ENCODE data around the gene MBP.

Gene MBP

DNA sequence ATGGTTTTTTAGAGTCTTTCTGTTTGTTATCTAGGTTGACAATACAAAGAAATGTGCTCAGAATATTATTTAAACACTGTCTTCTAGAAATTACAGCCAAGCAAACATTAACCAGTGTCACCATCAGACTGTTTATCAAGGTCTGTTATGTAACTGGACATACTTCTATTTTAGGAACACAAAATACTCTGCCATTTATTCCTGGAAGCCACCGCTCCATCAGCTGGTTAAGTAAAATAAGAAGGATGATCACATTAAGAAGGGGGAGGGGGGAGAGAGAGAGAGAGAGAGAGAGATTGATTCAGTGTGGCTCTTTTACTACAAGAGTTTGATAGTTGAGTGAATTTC is 47.9 kb downstream of the MBP start:
- WGBS, 2 experiments, result 100% methylated on average over 1 of the region's 1 CpG
- no peak overlapping the region for H3K27ac ChIP-seq (ENCODE audit: insufficient read depth, low read depth, low read length, poor library complexity, severe bottlenecking)
- peaks cover 26% of the 10 kb centered on the region for H3K27me3 ChIP-seq (ENCODE audit: control insufficient read depth, insufficient read depth, low read length, poor library complexity, severe bottlenecking)
- peaks cover 11% of the 10 kb centered on the region for H3K4me1 ChIP-seq (ENCODE audit: control insufficient read depth, insufficient read depth, low read length)
- no peak overlapping the region for H3K4me3 ChIP-seq (ENCODE audit: insufficient read depth, low read depth, low read length)
- no peaks in the 10 kb centered on the region for H3K9me3 ChIP-seq (ENCODE audit: control insufficient read depth, low read length)
- no peaks in the 10 kb centered on the region for H3K36me3 ChIP-seq (ENCODE audit: control insufficient read depth, insufficient read depth, low read length)

DNA sequence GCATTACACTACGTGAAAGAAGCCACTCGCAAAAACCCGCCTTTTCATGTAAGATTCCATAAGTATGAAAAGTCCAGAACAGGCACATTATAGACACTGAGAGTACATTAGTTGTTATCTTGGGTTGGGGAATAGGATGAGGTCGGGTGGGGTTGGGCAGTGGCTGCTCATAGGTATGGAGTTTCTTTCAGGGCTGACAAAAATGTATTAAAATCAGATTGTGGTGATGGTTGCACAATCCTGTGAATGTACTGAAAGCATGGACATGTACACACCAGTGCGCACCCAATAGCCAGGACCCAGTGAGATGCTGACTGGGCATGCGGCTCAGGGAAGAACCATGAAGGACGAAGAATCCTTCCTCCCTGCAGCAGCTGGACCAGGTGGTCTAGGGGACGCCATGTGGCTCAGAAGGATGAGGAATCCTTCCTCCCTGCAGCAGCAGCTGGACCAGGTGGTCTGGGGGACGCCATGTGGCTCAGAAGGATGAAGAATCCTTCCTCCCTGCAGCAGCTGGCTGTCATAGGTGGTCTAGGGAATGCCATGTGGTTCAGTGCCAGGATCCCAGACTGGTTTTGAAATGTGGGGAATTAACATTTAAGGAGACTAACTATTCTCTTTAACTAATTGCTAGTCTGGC is 50.1 kb downstream of the MBP start:
- peaks cover 21% of the 10 kb centered on the region for H3K27me3 ChIP-seq (ENCODE audit: control insufficient read depth, insufficient read depth, low read length, poor library complexity, severe bottlenecking)
- 89 to 92% methylated on average over 9 of the region's 9 CpGs for WGBS, 2 experiments
- no peak overlapping the region for H3K4me3 ChIP-seq (ENCODE audit: insufficient read depth, low read depth, low read length)
- H3K36me3 ChIP-seq (ENCODE audit: control insufficient read depth, insufficient read depth, low read length), result no peaks in the 10 kb centered on the region
- H3K4me1 ChIP-seq (ENCODE audit: control insufficient read depth, insufficient read depth, low read length), result peaks cover 10% of the 10 kb centered on the region
- no peak overlapping the region for H3K27ac ChIP-seq (ENCODE audit: insufficient read depth, low read depth, low read length, poor library complexity, severe bottlenecking)
- no peaks in the 10 kb centered on the region for H3K9me3 ChIP-seq (ENCODE audit: control insufficient read depth, low read length)

- Histone ChIP-seq H3K9me3 (ENCODE audit: control insufficient read depth, low read length) (no peaks in the 10 kb centered on the region), H3K36me3 (ENCODE audit: control insufficient read depth, insufficient read depth, low read length) (no peaks in the 10 kb centered on the region), H3K27ac (ENCODE audit: insufficient read depth, low read depth, low read length, poor library complexity, severe bottlenecking) (no peak overlapping the region), H3K4me1 (ENCODE audit: control insufficient read depth, insufficient read depth, low read length) (no peaks in the 10 kb centered on the region), H3K4me3 (ENCODE audit: insufficient read depth, low read depth, low read length) (no peak overlapping the region), H3K27me3 (ENCODE audit: control insufficient read depth, insufficient read depth, low read length, poor library complexity, severe bottlenecking) (peaks cover 11% of the 10 kb centered on the region)
- 94% methylated on average over 2 of the region's 2 CpGs; no CpG with 5 or more reads in 1 of the 2 experiments for WGBS, 2 experiments
These were observed 51.2 kb downstream of the MBP start for GRCh38 chr18:77081390-77081778.

GRCh38 chr18:77079954-77080682 is 52.5 kb downstream of the MBP start:
- H3K9me3 ChIP-seq (ENCODE audit: control insufficient read depth, low read length), result no peaks in the 10 kb centered on the region
- WGBS, 2 experiments, result 91 to 92% methylated on average over 12 of the region's 12 CpGs
- H3K27ac ChIP-seq (ENCODE audit: insufficient read depth, low read depth, low read length, poor library complexity, severe bottlenecking), result no peak overlapping the region
- H3K36me3 ChIP-seq (ENCODE audit: control insufficient read depth, insufficient read depth, low read length), result no peaks in the 10 kb centered on the region
- H3K27me3 ChIP-seq (ENCODE audit: control insufficient read depth, insufficient read depth, low read length, poor library complexity, severe bottlenecking), result no peaks in the 10 kb centered on the region
- H3K4me3 ChIP-seq (ENCODE audit: insufficient read depth, low read depth, low read length), result no peak overlapping the region
- H3K4me1 ChIP-seq (ENCODE audit: control insufficient read depth, insufficient read depth, low read length), result no peaks in the 10 kb centered on the region

DNA sequence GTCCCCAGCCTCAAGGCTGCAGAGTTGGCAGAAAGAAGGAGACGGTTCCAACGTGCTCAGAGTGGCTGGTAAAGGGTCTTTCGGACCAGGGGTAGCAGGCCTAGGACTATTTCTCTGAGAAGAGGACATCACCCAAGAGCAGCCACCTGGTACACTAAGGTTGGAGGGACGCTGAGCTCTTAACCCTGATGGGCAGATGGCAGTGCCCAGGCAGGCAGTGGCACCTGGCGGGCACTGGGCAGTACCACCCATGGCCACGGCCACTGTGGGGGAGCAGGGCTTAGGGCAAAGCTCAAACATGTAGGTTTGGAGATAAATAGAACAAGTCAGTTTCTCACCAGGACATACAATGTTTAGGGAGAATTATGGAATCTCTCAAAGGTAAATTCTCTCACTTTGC is 53.5 kb downstream of the MBP start:
- 85 to 87% methylated on average over 6 of the region's 6 CpGs for WGBS, 2 experiments
- H3K27ac ChIP-seq (ENCODE audit: insufficient read depth, low read depth, low read length, poor library complexity, severe bottlenecking), result no peak overlapping the region

GRCh38 chr18:77078690-77079070 is 53.9 kb downstream of the MBP start:
- Histone ChIP-seq H3K27ac (ENCODE audit: insufficient read depth, low read depth, low read length, poor library complexity, severe bottlenecking) (no peak overlapping the region), H3K9me3 (ENCODE audit: control insufficient read depth, low read length) (no peaks in the 10 kb centered on the region), H3K27me3 (ENCODE audit: control insufficient read depth, insufficient read depth, low read length, poor library complexity, severe bottlenecking) (no peaks in the 10 kb centered on the region), H3K4me3 (ENCODE audit: insufficient read depth, low read depth, low read length) (no peak overlapping the region), H3K4me1 (ENCODE audit: control insufficient read depth, insufficient read depth, low read length) (no peaks in the 10 kb centered on the region), H3K36me3 (ENCODE audit: control insufficient read depth, insufficient read depth, low read length) (no peaks in the 10 kb centered on the region)
- 88 to 92% methylated on average over 5 of the region's 5 CpGs for whole genome bisulfite sequencing, 2 experiments

More for the DNA sequence above, 53.5 kb downstream of the MBP start:
- H3K36me3 ChIP-seq (ENCODE audit: control insufficient read depth, insufficient read depth, low read length), result no peaks in the 10 kb centered on the region
- no peaks in the 10 kb centered on the region for H3K4me1 ChIP-seq (ENCODE audit: control insufficient read depth, insufficient read depth, low read length)
- no peak overlapping the region for H3K4me3 ChIP-seq (ENCODE audit: insufficient read depth, low read depth, low read length)
- H3K27me3 ChIP-seq (ENCODE audit: control insufficient read depth, insufficient read depth, low read length, poor library complexity, severe bottlenecking), result no peaks in the 10 kb centered on the region
- H3K9me3 ChIP-seq (ENCODE audit: control insufficient read depth, low read length), result no peaks in the 10 kb centered on the region

DNA sequence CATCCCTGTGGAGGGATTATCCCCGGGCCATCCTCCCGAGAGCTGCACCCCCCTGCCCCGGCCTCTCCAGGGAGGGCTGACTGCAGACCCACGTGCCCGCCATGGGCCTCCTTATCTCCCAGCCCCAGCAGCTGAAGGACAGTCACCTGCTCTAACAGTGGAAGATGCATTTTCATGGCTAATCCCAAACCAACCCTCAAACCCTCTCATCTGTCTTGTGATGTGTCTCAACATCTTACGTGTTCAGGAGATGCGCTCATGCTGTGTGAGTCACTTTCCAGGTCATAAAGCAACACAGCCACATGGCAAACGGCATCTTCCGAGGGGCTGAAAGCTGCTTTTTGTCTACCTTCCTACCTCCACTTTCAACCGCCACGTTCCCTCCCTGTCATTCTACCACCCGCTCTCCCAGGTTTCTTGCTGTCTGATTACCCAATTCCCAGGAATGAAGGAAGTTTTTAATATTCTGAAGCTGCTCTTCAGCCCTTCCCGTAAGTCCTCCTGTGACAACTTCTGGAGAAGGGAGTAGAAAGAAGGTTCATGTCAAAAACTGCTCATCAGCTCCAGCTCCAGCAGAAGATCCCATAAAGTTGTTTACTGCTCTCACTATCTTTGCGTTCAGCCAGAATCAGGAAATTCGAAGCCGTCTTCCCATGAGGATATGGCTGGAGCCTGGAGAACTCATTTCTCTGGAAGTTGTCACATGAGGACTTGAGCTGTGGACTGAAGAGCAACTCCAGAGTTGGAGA is 54.5 kb downstream of the MBP start:
- Histone ChIP-seq H3K4me1 (ENCODE audit: control insufficient read depth, insufficient read depth, low read length) (no peaks in the 10 kb centered on the region), H3K9me3 (ENCODE audit: control insufficient read depth, low read length) (no peaks in the 10 kb centered on the region), H3K4me3 (ENCODE audit: insufficient read depth, low read depth, low read length) (no peak overlapping the region), H3K27ac (ENCODE audit: insufficient read depth, low read depth, low read length, poor library complexity, severe bottlenecking) (no peak overlapping the region), H3K27me3 (ENCODE audit: control insufficient read depth, insufficient read depth, low read length, poor library complexity, severe bottlenecking) (no peaks in the 10 kb centered on the region), H3K36me3 (ENCODE audit: control insufficient read depth, insufficient read depth, low read length) (no peaks in the 10 kb centered on the region)
- 87 to 89% methylated on average over 16 of the region's 16 CpGs for WGBS, 2 experiments

- 94 to 96% methylated on average over 7 of the region's 7 CpGs for WGBS, 2 experiments
- Histone ChIP-seq H3K9me3 (ENCODE audit: control insufficient read depth, low read length) (no peaks in the 10 kb centered on the region), H3K27ac (ENCODE audit: insufficient read depth, low read depth, low read length, poor library complexity, severe bottlenecking) (no peak overlapping the region), H3K36me3 (ENCODE audit: control insufficient read depth, insufficient read depth, low read length) (no peaks in the 10 kb centered on the region), H3K27me3 (ENCODE audit: control insufficient read depth, insufficient read depth, low read length, poor library complexity, severe bottlenecking) (no peaks in the 10 kb centered on the region), H3K4me1 (ENCODE audit: control insufficient read depth, insufficient read depth, low read length) (no peaks in the 10 kb centered on the region), H3K4me3 (ENCODE audit: insufficient read depth, low read depth, low read length) (no peak overlapping the region)
These were observed 55.2 kb downstream of the MBP start for GRCh38 chr18:77077401-77077800.

- H3K9me3 ChIP-seq (ENCODE audit: control insufficient read depth, low read length), result no peaks in the 10 kb centered on the region
- 80 to 84% methylated on average over 9 of the region's 9 CpGs for WGBS, 2 experiments
- no peak overlapping the region for H3K27ac ChIP-seq (ENCODE audit: insufficient read depth, low read depth, low read length, poor library complexity, severe bottlenecking)
- no peak overlapping the region for H3K4me3 ChIP-seq (ENCODE audit: insufficient read depth, low read depth, low read length)
- H3K36me3 ChIP-seq (ENCODE audit: control insufficient read depth, insufficient read depth, low read length), result no peaks in the 10 kb centered on the region
- no peaks in the 10 kb centered on the region for H3K4me1 ChIP-seq (ENCODE audit: control insufficient read depth, insufficient read depth, low read length)
- H3K27me3 ChIP-seq (ENCODE audit: control insufficient read depth, insufficient read depth, low read length, poor library complexity, severe bottlenecking), result no peaks in the 10 kb centered on the region
These were observed 56.5 kb downstream of the MBP start for GRCh38 chr18:77076111-77076510.

DNA sequence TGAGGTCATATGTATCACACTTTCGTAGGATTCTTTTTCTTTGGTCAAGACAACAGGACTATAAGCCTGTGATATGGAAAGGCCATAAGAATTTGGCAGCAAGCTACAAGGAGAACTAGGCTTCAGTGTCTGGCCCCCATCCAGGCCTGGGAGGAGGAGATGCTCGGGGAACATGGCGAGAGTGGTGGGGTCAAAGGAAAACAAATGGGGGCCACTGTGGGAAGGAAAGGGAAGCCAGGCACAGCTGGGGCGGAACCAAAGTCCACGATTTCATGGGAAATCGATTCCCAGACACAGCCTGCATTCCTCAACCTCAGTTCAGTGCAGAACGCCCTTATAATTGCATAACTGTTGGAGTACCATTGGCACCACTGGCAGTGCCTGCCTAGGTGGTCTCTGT is 58.2 kb downstream of the MBP start:
- H3K36me3 ChIP-seq (ENCODE audit: control insufficient read depth, insufficient read depth, low read length), result no peaks in the 10 kb centered on the region
- no peak overlapping the region for H3K4me3 ChIP-seq (ENCODE audit: insufficient read depth, low read depth, low read length)
- H3K9me3 ChIP-seq (ENCODE audit: control insufficient read depth, low read length), result no peaks in the 10 kb centered on the region
- no peak overlapping the region for H3K27ac ChIP-seq (ENCODE audit: insufficient read depth, low read depth, low read length, poor library complexity, severe bottlenecking)
- H3K4me1 ChIP-seq (ENCODE audit: control insufficient read depth, insufficient read depth, low read length), result no peaks in the 10 kb centered on the region
- H3K27me3 ChIP-seq (ENCODE audit: control insufficient read depth, insufficient read depth, low read length, poor library complexity, severe bottlenecking), result no peaks in the 10 kb centered on the region
- 95 to 96% methylated on average over 7 of the region's 7 CpGs for WGBS, 2 experiments
